H1 (cell line): ENCODE results near the gene TMEM63A. TPM values are rescaled to one million over a fixed set of nuclear protein-coding genes. Genes with fewer than 3 reads are reported as not detected.

Source experiments
- SP4 ChIP-seq: IDR thresholded peaks from 2 replicates; pipeline ENCODE4 v1.6.1; 2012; ENCODE audit warnings: low read length, inconsistent platforms
- polyA plus RNA-seq, 7 experiments: library from polyadenylated mRNA; depleted of rRNA in 3 of 7; stranded (reverse) in 5 of 7; unstranded in 2 of 7; fragments of >200 nt in 5 of 7; fragments of 200-250 nt in 2 of 7; gene quantifications; 1 replicate in 5 of 7; 2 replicates in 1 of 7; 4 replicates in 1 of 7; pipeline versions ENCODE4 v1.2.1 to v1.2.3, GENCODE V29; 2011 to 2013; ENCODE audit warnings: missing spikeins in 2 of 7, mixed read lengths in 2 of 7
- total RNA-seq: library from RNA; stranded (reverse); fragmentation: NEBNext Ultra II Directional; extraction: Animal tissue kit (Norgen Biotek cat#: 25700); gene quantifications from 2 replicates; pipeline ENCODE4 v1.2.1, GENCODE V29; 2021
- TF ChIP-seq, protein P1 (sequence below): IDR thresholded peaks from 2 replicates; pipeline ENCODE4 v1.6.1; 2011; ENCODE audit warnings: low read length, improper control_type of control experiment

Gene TMEM63A
- total and polyA plus RNA-seq, 2 of the 8 experiments (the other 6 are each of a cell fraction or from before 2014, with no cell fraction given): 26.1 to 55.4 TPM

DNA sequence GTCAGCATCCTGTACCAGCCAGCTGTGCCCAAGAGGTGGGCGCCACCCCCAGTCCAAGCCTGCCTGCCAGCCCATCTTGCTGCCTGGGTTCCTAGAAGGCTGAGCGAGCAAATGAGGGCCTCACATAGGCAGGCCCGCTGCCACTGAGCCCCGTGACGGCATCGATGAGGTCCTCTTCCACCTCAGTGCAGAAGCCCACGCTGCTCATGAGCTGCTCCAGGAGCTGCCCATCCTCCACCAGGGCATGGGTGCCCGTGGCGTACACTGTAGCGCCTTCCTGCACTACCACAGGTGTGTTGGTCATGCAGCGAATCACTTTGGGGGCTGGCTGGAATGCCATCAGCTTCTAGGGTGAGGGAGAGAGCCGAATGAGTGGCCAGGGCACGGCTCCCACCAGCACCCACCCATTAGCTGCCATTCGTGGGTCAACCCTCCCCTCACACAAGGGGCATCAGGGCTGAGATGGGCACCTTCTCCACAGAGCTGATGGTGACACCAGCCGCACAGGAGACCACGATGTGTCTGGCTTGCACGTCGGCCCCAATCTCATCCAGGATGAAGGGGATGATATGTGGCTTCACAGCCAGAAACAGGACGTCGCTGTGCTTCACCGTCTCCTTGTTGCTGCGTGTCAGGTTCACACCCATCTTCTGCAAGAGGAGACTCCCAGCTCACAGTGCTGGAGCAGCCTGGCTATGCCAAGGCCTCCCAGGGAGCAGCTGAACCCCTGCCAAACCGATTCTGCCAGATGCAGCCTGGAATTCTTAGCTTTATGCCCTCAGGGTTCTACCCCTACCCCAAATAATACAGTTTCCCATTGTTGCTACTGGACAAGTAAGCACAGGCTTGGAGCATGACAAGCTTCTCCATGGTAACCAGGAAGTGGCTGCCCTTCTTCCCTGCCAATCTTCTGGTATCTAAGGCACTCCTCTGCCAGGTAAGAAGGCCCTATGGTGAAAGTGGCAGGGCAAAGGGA lies 39.8 kb upstream of the TMEM63A start (continued):
- TF ChIP-seq, protein P1, sequence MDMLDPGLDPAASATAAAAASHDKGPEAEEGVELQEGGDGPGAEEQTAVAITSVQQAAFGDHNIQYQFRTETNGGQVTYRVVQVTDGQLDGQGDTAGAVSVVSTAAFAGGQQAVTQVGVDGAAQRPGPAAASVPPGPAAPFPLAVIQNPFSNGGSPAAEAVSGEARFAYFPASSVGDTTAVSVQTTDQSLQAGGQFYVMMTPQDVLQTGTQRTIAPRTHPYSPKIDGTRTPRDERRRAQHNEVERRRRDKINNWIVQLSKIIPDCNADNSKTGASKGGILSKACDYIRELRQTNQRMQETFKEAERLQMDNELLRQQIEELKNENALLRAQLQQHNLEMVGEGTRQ: no peak
- TF ChIP-seq SP4: no peak
